Activated T-cell treated with anti-CD3 and anti-CD28 coated beads, Interleukin-2, amount 50 U/mL, for 24 hours (primary cell): ENCODE data around the gene STAC.
"Not testable (repeated sequence)": the region's sequence is repeated elsewhere in the genome, so short reads cannot be mapped to it uniquely, and the experiment has no call there.

Experiments used
- DNase-seq: peaks from one replicate; pipeline ENCODE4 v3.0.0-alpha.2; 2020
- H3K27ac Mint-ChIP-seq: 2 replicates; pipeline ENCODE4 v1.8.0; 2020; ENCODE audit warnings: mild to moderate bottlenecking, mixed read lengths
- H3K27me3 Mint-ChIP-seq: 2 replicates; pipeline ENCODE4 v1.8.0; 2020; ENCODE audit warnings: mixed read lengths
- H3K36me3 Mint-ChIP-seq: 2 replicates; pipeline ENCODE4 v1.8.0; 2020; ENCODE audit warnings: low read depth, mixed read lengths
- H3K4me1 Mint-ChIP-seq: 2 replicates; pipeline ENCODE4 v1.8.0; 2020; ENCODE audit warnings: low read depth, mixed read lengths
- H3K4me3 Mint-ChIP-seq: 2 replicates; pipeline ENCODE4 v1.8.0; 2020; ENCODE audit warnings: mild to moderate bottlenecking, moderate library complexity, mixed read lengths
- H3K9me3 Mint-ChIP-seq: 2 replicates; pipeline ENCODE4 v1.8.0; 2020; ENCODE audit warnings: mixed read lengths

Gene STAC

GRCh38 chr3:36500053-36500452, 119.7 kb downstream of the STAC start:
- not testable (repeated sequence) for H3K27me3 Mint-ChIP-seq, H3K27ac Mint-ChIP-seq, H3K9me3 Mint-ChIP-seq, H3K36me3 Mint-ChIP-seq, DNase-seq, H3K4me3 Mint-ChIP-seq, H3K4me1 Mint-ChIP-seq

DNA sequence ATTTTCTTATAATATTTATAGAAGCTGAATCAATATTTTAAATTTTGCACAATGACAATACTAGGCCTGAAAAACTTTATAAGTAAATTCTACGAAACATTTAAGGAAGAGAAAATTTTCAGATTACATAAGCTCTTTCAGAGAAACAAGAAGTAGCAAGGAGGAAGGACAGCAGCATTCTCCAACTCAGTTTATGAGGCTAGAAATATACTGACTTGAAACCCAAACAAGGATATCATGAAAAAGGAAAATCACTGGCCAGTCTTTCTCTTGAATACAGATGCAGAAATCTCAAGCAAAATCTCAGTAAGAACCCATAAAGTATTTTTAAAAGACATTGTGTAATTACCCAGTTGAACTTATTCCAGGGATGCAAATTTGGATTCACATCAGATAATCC, 121.3 kb downstream of the STAC start:
- no peak overlapping the region for H3K27ac Mint-ChIP-seq
- H3K27me3 Mint-ChIP-seq = no peaks in the 10 kb centered on the region
- DNase-seq = no peak
- no peaks in the 10 kb centered on the region for H3K9me3 Mint-ChIP-seq
- no peaks in the 10 kb centered on the region for H3K36me3 Mint-ChIP-seq
- no peak overlapping the region for H3K4me3 Mint-ChIP-seq
- no peaks in the 10 kb centered on the region for H3K4me1 Mint-ChIP-seq

- no peak overlapping the region for H3K27ac Mint-ChIP-seq
- H3K4me3 Mint-ChIP-seq = no peak overlapping the region
- H3K27me3 Mint-ChIP-seq = no peaks in the 10 kb centered on the region
- H3K36me3 Mint-ChIP-seq = no peaks in the 10 kb centered on the region
- H3K4me1 Mint-ChIP-seq = no peaks in the 10 kb centered on the region
- DNase-seq = no peak
- H3K9me3 Mint-ChIP-seq = no peaks in the 10 kb centered on the region
Measured at GRCh38 chr3:36505393-36505792, 125.1 kb downstream of the STAC start.

GRCh38 chr3:36511791-36512486, 131.6 kb downstream of the STAC start:
- no peak overlapping the region for H3K27ac Mint-ChIP-seq
- no peaks in the 10 kb centered on the region for H3K4me1 Mint-ChIP-seq
- no peak for DNase-seq
- H3K4me3 Mint-ChIP-seq = no peak overlapping the region
- H3K36me3 Mint-ChIP-seq = no peaks in the 10 kb centered on the region
- H3K9me3 Mint-ChIP-seq = no peaks in the 10 kb centered on the region
- H3K27me3 Mint-ChIP-seq = no peaks in the 10 kb centered on the region

DNA sequence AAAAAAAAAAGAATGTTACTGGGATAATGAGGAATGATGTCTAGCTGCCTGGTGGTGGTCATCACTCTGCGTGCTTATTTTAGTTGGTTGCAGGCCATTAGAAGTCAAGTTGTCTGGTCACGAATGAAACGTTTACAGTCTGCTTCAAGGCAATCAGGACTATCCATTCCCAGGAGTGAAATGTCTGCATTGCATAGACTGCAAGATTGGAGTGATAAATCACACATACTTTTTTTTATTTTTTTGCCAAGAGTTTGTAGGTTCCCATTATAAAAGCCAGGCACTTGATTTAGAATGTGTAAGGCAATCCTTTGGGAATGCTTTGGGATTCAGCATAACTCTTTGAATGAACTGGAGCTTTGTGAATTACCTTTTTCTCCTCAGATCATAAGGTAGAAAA, 132.3 kb downstream of the STAC start:
- Mint-ChIP-seq H3K9me3 (no peaks in the 10 kb centered on the region), H3K27ac (no peak overlapping the region), H3K4me1 (no peaks in the 10 kb centered on the region), H3K36me3 (no peaks in the 10 kb centered on the region), H3K4me3 (no peak overlapping the region), H3K27me3 (no peaks in the 10 kb centered on the region)
- DNase-seq = no peak

DNA sequence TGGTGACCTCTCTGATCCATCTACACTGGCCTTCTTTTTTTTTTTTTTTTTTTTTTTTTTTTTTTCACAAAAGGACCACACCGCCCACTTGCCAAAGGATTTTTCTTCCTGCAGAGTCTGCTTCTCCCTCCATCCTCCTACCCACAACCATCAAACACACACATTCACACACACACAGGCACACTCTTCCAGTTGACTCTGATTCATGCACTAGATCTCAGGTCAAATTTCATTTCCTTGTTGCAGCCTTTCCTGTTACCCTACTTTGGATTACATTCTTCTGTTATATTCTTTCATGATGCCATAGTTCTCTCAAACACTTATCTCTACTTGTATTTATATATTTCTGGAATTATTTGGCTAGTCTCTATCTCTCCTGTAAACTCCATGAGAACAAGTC, 133.9 kb downstream of the STAC start:
- no peaks in the 10 kb centered on the region for H3K9me3 Mint-ChIP-seq
- H3K27me3 Mint-ChIP-seq = no peaks in the 10 kb centered on the region

GRCh38 chr3:36519682-36520081, 139.4 kb downstream of the STAC start:
- H3K9me3 Mint-ChIP-seq = no peaks in the 10 kb centered on the region
- no peaks in the 10 kb centered on the region for H3K36me3 Mint-ChIP-seq
- H3K27me3 Mint-ChIP-seq = no peaks in the 10 kb centered on the region
- no peak overlapping the region for H3K27ac Mint-ChIP-seq
- H3K4me3 Mint-ChIP-seq = no peak overlapping the region
- no peak for DNase-seq
- H3K4me1 Mint-ChIP-seq = no peaks in the 10 kb centered on the region

More for the DNA sequence above, 133.9 kb downstream of the STAC start:
- no peak overlapping the region for H3K27ac Mint-ChIP-seq
- H3K4me1 Mint-ChIP-seq = no peaks in the 10 kb centered on the region
- no peak for DNase-seq
- no peak overlapping the region for H3K4me3 Mint-ChIP-seq
- no peaks in the 10 kb centered on the region for H3K36me3 Mint-ChIP-seq

DNA sequence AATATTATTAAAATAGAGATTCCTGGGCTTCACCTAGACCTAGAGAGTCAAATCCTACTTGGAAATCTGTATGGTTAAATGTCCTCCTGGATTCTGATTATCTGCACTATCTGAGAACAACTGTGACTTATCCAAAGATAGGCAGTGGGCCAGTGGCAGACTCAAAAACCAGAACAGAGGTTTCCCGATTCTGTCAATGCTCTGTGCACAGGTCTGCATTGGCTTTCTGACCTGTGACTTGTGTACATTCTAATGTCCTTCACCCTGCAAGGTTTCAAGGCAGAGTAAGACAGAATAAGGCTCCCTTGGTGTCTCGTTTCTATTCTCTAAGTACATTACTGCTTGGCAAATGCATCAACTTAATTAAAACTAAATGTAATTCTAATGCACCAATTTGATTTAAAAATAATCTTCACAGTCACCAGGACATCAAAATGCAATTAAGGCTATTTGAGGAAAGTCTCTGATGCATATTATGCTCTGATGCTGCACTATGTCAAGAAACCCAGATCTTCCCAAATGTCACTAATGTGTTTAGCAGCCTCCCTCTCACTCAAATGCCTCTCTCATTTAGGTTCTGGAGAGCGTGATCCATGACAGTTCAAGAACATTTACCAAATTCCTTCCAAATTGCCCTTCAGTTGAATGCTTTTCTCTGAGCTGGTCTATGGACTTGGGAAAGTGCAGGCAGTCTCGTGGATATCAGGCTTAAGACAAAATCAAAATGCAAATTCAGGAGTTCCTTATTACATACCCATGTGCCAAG, 140.1 kb downstream of the STAC start:
- no peak overlapping the region for H3K4me3 Mint-ChIP-seq
- no peaks in the 10 kb centered on the region for H3K36me3 Mint-ChIP-seq
- DNase-seq = no peak
- H3K27me3 Mint-ChIP-seq = no peaks in the 10 kb centered on the region
- no peak overlapping the region for H3K27ac Mint-ChIP-seq
- H3K4me1 Mint-ChIP-seq = no peaks in the 10 kb centered on the region
- no peaks in the 10 kb centered on the region for H3K9me3 Mint-ChIP-seq

GRCh38 chr3:36521007-36521379, 140.7 kb downstream of the STAC start:
- Mint-ChIP-seq H3K4me1 (no peaks in the 10 kb centered on the region), H3K27me3 (no peaks in the 10 kb centered on the region), H3K27ac (no peak overlapping the region), H3K4me3 (no peak overlapping the region), H3K36me3 (no peaks in the 10 kb centered on the region), H3K9me3 (no peaks in the 10 kb centered on the region)
- DNase-seq = no peak

- H3K4me3 Mint-ChIP-seq = no peak overlapping the region
- H3K4me1 Mint-ChIP-seq = no peaks in the 10 kb centered on the region
- no peak overlapping the region for H3K27ac Mint-ChIP-seq
- H3K27me3 Mint-ChIP-seq = no peaks in the 10 kb centered on the region
- no peak for DNase-seq
- no peaks in the 10 kb centered on the region for H3K9me3 Mint-ChIP-seq
- no peaks in the 10 kb centered on the region for H3K36me3 Mint-ChIP-seq
Measured at GRCh38 chr3:36524560-36524959, 144.3 kb downstream of the STAC start.

DNA sequence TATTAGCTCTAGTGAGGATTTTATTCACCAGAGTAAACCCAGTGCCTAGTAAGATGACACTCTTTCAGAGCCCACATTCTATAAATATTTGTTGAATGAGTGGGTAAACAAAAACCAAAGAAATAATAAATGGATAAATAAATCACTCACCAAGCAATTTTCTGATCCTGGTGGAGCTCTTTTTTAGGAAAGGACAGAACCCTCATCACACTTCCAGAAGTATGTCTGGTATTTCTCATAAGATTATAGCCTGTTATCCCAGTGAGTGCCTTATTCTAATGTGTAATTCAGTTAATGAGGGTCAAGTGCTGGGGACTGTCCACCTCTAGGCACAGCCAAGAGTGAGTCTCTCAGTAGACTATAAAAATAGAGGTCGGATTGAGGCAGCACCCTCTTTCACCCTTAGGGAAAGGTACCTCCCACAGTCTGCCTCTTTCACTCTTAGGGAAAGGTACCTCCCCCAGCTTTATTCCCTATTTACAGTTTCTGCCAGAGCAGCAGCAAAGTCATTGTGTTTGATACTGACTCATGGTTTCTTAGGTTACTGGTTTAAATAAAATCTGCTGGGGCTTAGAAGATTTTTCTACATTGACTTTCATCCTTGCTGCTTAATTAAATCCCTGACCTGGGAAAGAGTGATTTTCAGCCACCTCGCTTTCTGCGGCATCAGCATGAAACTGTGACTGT, 145.0 kb downstream of the STAC start:
- Mint-ChIP-seq H3K27me3 (no peaks in the 10 kb centered on the region), H3K9me3 (no peaks in the 10 kb centered on the region), H3K4me3 (no peak overlapping the region)

DNA sequence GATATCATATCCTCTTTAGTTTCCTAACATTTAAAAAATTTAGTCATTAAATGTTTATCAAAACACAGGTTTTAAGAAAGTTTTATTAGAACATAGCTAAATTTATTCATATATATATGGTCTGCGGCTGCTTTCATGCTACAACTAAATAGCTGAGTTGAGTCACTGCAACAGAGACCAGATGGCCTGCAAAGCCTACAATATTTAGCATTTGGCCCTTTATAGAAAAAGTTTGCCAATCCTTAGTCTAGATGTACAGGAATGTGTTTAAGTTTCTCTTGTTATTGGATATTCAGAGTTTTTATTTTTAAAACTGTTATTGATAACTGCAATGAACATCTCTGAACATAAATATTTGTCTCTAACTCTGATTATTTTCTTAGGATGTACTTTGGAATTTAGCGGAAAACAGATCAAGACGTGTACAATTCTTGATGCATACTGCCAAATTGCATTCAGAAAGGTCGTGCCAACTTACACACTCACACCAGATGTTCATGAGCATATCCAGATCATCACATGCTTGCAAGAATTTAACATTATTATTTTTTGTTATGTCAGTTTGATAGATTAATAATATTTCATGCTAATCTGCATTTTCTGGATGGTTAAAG, 157.9 kb downstream of the STAC start:
- Mint-ChIP-seq H3K9me3 (peaks cover 3% of the 10 kb centered on the region), H3K4me1 (no peaks in the 10 kb centered on the region), H3K27me3 (peaks cover 3% of the 10 kb centered on the region), H3K4me3 (no peak overlapping the region), H3K27ac (no peak overlapping the region), H3K36me3 (no peaks in the 10 kb centered on the region)
- DNase-seq = no peak

More for the DNA sequence above, 145.0 kb downstream of the STAC start:
- DNase-seq = no peak
- H3K36me3 Mint-ChIP-seq = no peaks in the 10 kb centered on the region
- H3K4me1 Mint-ChIP-seq = no peaks in the 10 kb centered on the region
- H3K27ac Mint-ChIP-seq = no peak overlapping the region

DNA sequence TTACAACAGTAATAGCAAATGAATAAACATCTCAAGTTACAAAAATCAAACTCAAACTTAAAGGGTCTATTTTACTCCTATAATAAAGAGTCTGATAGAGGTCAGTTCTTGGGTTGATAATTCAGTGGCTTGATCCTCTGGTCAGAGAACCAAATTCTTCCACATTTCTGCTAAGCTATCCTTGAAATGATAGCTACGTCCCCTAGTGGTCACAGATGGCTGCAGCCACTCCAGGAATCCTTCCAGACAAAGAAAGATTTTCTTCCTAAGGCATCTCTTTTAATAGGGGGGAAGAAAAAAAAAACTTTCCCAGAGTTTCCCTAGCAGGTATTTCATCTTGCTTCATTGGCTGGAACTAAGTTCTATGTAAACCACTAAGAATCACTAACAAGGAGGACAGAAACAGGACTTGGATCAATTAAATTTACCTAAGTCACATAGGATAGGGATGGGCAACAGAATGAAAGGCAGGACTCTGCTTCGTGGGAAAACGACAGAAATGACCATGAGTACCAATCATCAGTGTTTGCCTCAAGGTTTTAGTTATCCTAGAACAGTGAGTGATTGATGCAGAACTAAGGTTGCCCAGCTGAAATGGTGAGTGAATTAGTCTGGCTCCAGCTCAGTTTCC, 160.7 kb downstream of the STAC start:
- no peak for DNase-seq
- H3K27me3 Mint-ChIP-seq = peaks cover 5% of the 10 kb centered on the region
- no peaks in the 10 kb centered on the region for H3K4me1 Mint-ChIP-seq
- no peak overlapping the region for H3K4me3 Mint-ChIP-seq
- H3K36me3 Mint-ChIP-seq = no peaks in the 10 kb centered on the region
- H3K27ac Mint-ChIP-seq = no peak overlapping the region
- H3K9me3 Mint-ChIP-seq = no peaks in the 10 kb centered on the region

DNA sequence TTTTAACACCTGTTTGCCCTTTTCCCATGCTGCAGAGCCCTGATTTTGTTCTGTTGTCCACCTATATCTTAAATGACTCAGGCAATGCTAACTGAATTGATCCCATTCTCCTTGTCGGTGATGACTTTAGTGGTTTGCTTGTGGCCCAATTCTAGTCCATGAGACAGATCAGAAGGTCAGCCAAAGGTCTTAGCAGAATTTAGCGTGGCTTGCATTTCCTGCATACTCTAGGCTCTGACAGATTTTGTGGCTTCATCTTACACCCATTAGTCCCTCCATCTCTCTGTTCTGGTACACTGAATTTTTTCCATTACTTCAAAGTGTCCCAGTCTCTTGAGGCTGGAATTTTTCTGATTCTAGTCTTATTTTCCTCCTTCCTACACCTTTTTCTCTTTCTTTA, 161.9 kb downstream of the STAC start:
- Mint-ChIP-seq H3K36me3 (no peaks in the 10 kb centered on the region), H3K9me3 (no peaks in the 10 kb centered on the region), H3K4me3 (no peak overlapping the region), H3K4me1 (no peaks in the 10 kb centered on the region), H3K27ac (no peak overlapping the region), H3K27me3 (peaks cover 5% of the 10 kb centered on the region)
- DNase-seq = no peak
